HepG2 (cell line): Measurements from ENCODE around the gene ATE1. TPM values are rescaled to one million over a fixed set of nuclear protein-coding genes. Genes with fewer than 3 reads are reported as not detected.

Experiments used
- AHR ChIP-seq: IDR thresholded peaks from 2 replicates; pipeline ENCODE4 v1.6.1; 2018; ENCODE audit warnings: missing genetic modification reagents, missing compliant biosample characterization
- AKAP8 ChIP-seq: sonication (generic); formaldehyde crosslinking; IDR thresholded peaks from 2 replicates; pipeline ENCODE4 v1.5.1; 2020; ENCODE audit warnings: mild to moderate bottlenecking, missing genetic modification reagents
- BCL6 ChIP-seq: IDR thresholded peaks from 2 replicates; pipeline ENCODE4 v1.6.1; 2016; ENCODE audit warnings: missing genetic modification reagents, missing compliant biosample characterization
- CEBPG ChIP-seq: IDR thresholded peaks from 2 replicates; pipeline ENCODE4 v1.6.1; 2016
- DMAP1 ChIP-seq: IDR thresholded peaks from 2 replicates; pipeline ENCODE4 v1.6.1; 2016
- HDAC1 ChIP-seq: sonication (generic); formaldehyde crosslinking; IDR thresholded peaks from 2 replicates; pipeline ENCODE4 v1.5.1; 2020; ENCODE audit warnings: mild to moderate bottlenecking, missing genetic modification reagents
- HMGA1 ChIP-seq: sonication (generic); formaldehyde crosslinking; conservative IDR thresholded peaks from 2 replicates; pipeline ENCODE4 v1.4.0; 2020; ENCODE audit warnings: missing genetic modification reagents
- HNRNPUL1 ChIP-seq: fragments of 200-400 bp; formaldehyde crosslinking; IDR thresholded peaks from 2 replicates; pipeline ENCODE4 v1.6.1; 2017; ENCODE audit warnings: low read depth, mild to moderate bottlenecking, low read length, moderate library complexity
- JUND ChIP-seq: sonication (generic); formaldehyde crosslinking; IDR thresholded peaks from 2 replicates; pipeline ENCODE4 v1.8.0; 2022; ENCODE audit warnings: mild to moderate bottlenecking, missing genetic modification reagents
- KDM5A ChIP-seq: fragments of 200-600 bp; sonication (generic); IDR thresholded peaks from 2 replicates; pipeline ENCODE4 v1.7.0; 2018; ENCODE audit warnings: antibody characterized with exemption, mild to moderate bottlenecking, low read length, borderline replicate concordance
- ONECUT2 ChIP-seq: sonication (generic); formaldehyde crosslinking; IDR thresholded peaks from 2 replicates; pipeline ENCODE4 v1.4.0; 2020; ENCODE audit warnings: missing genetic modification reagents
- PRPF4 ChIP-seq: fragments of 200-400 bp; formaldehyde crosslinking; IDR thresholded peaks from 2 replicates; pipeline ENCODE4 v1.6.1; 2016; ENCODE audit warnings: low read length, low read depth; ENCODE audit not compliant: poor library complexity, severe bottlenecking
- RBM22 ChIP-seq: fragments of 200-400 bp; formaldehyde crosslinking; optimal IDR thresholded peaks from 2 replicates; pipeline ENCODE3; 2017; ENCODE audit warnings: mild to moderate bottlenecking, low read length, moderate library complexity
- SMAD3 ChIP-seq: sonication (generic); formaldehyde crosslinking; IDR thresholded peaks from 2 replicates; pipeline ENCODE4 v1.4.0; 2020; ENCODE audit warnings: missing genetic modification reagents
- TAF1 ChIP-seq: sonication (generic); formaldehyde crosslinking; IDR thresholded peaks from 2 replicates; pipeline ENCODE4 v1.4.0; 2020; ENCODE audit warnings: missing genetic modification reagents
- ZBTB20 ChIP-seq: sonication (generic); formaldehyde crosslinking; IDR thresholded peaks from 2 replicates; pipeline ENCODE4 v1.8.1; 2023; ENCODE audit warnings: missing genetic modification reagents, low read depth, mild to moderate bottlenecking, borderline replicate concordance
- ZBTB8A ChIP-seq: sonication (generic); formaldehyde crosslinking; IDR thresholded peaks from 2 replicates; pipeline ENCODE4 v1.4.0; 2020; ENCODE audit warnings: mild to moderate bottlenecking, low read depth, missing genetic modification reagents, borderline replicate concordance
- ZFP62 ChIP-seq: sonication (generic); formaldehyde crosslinking; IDR thresholded peaks from 2 replicates; pipeline ENCODE4 v1.4.0; 2020; ENCODE audit warnings: missing genetic modification reagents
- ZNF180 ChIP-seq: sonication (generic); formaldehyde crosslinking; IDR thresholded peaks from 2 replicates; pipeline ENCODE4 v1.4.0; 2020; ENCODE audit warnings: low read depth, missing genetic modification reagents, borderline replicate concordance
- ZNF343 ChIP-seq: sonication (generic); formaldehyde crosslinking; IDR thresholded peaks from 2 replicates; pipeline ENCODE4 v1.4.0; 2020; ENCODE audit warnings: mild to moderate bottlenecking, missing genetic modification reagents
- ZNF569 ChIP-seq: sonication (generic); formaldehyde crosslinking; IDR thresholded peaks from 2 replicates; pipeline ENCODE4 v1.5.0; 2020; ENCODE audit warnings: mild to moderate bottlenecking, missing genetic modification reagents, moderate library complexity, borderline replicate concordance
- ZNF572 ChIP-seq: sonication (generic); formaldehyde crosslinking; IDR thresholded peaks from 2 replicates; pipeline ENCODE4 v1.5.1; 2020; ENCODE audit warnings: mild to moderate bottlenecking, missing genetic modification reagents
- ZNF644 ChIP-seq: IDR thresholded peaks from 2 replicates; pipeline ENCODE4 v1.6.1; 2016; ENCODE audit warnings: low read depth
- ZNF766 ChIP-seq: sonication (generic); formaldehyde crosslinking; IDR thresholded peaks from 2 replicates; pipeline ENCODE4 v1.5.0; 2020; ENCODE audit warnings: missing genetic modification reagents, borderline replicate concordance
- polyA plus RNA-seq, 8 experiments: library from polyadenylated mRNA; depleted of rRNA in 3 of 8; stranded (reverse) in 7 of 8; unstranded in 1 of 8; fragments of >200 nt; fragmentation: Illumina TruSeq in 4 of 8; extraction: Trizol in 4 of 8; gene quantifications; 2 replicates each; pipeline versions ENCODE4 v1.2.1 to v1.2.3, GENCODE V29; 2011 to 2016; ENCODE audit warnings: low read depth in 4 of 8, missing spikeins in 1 of 8, mixed read lengths in 1 of 8; ENCODE audit not compliant: insufficient read depth in 1 of 8
- total RNA-seq, 5 experiments: library from RNA; depleted of rRNA; stranded (reverse); fragments of >200 nt; fragmentation: Illumina TruSeq; extraction: Trizol; gene quantifications; 2 replicates each; pipeline ENCODE4 v1.2.3, GENCODE V29; 2016; ENCODE audit warnings: low read depth in 1 of 5
- TF ChIP-seq, protein P1 (sequence below): sonication (generic); formaldehyde crosslinking; IDR thresholded peaks from 2 replicates; pipeline ENCODE4 v1.9.0; 2021; ENCODE audit warnings: missing genetic modification reagents, borderline replicate concordance
- TF ChIP-seq, protein P2 (sequence below): IDR thresholded peaks from 2 replicates; pipeline ENCODE4 v1.6.1; 2016; ENCODE audit warnings: missing genetic modification reagents, missing compliant biosample characterization
- TF ChIP-seq, protein P3 (sequence below): sonication (generic); formaldehyde crosslinking; IDR thresholded peaks from 2 replicates; pipeline ENCODE4 v1.4.0; 2020; ENCODE audit warnings: missing genetic modification reagents; ENCODE audit errors: not compliant biosample characterization
- TF ChIP-seq, protein P4 (sequence below): sonication (generic); formaldehyde crosslinking; IDR thresholded peaks from 2 replicates; pipeline ENCODE4 v1.5.0; 2020; ENCODE audit warnings: mild to moderate bottlenecking, low read depth, missing genetic modification reagents, borderline replicate concordance

The ATE1 gene
- total and polyA plus RNA-seq, 2 of the 13 experiments (the other 11 are each of a cell fraction or from before 2014, with no cell fraction given) = 17.5 to 42.2 TPM

DNA sequence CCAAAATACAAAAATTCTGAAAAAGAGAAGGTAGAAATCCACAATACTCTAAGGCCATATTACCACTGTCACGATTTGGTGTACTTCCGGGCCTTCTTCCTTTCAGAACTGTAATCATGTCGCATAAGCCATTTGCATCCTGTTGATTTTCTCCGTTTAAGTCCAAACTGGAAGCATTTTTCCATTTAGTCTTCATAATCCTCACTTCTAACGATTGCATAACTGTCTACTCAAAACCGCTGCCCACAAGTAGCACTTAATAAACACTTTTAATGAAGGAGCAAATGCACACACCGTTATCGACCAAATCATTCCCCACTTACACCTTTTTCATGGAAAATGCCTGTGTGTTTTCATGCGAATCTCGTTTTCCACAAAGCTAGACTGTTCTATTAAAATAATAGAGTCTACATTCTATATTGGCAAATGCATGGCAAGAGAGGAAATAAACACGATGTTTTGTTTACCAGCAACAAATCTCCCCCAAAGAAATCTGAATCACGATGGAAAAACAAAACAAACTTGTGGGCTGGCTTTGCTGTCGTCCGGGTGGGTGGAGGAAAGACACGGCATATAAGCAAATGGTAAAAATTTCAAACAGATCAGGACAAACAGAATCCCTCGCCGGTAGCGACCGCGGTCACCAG lies 1.0 kb downstream of the ATE1 start (continued):
- TF ChIP-seq HMGA1 (CRISPR knock-in tag) = no peak
- TF ChIP-seq, protein P1, sequence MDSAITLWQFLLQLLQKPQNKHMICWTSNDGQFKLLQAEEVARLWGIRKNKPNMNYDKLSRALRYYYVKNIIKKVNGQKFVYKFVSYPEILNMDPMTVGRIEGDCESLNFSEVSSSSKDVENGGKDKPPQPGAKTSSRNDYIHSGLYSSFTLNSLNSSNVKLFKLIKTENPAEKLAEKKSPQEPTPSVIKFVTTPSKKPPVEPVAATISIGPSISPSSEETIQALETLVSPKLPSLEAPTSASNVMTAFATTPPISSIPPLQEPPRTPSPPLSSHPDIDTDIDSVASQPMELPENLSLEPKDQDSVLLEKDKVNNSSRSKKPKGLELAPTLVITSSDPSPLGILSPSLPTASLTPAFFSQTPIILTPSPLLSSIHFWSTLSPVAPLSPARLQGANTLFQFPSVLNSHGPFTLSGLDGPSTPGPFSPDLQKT (CRISPR knock-in tag) = no peak
- no peak for TF ChIP-seq ZNF180
- TF ChIP-seq PRPF4 = no peak
- no peak for TF ChIP-seq RBM22
- TF ChIP-seq, protein P2, sequence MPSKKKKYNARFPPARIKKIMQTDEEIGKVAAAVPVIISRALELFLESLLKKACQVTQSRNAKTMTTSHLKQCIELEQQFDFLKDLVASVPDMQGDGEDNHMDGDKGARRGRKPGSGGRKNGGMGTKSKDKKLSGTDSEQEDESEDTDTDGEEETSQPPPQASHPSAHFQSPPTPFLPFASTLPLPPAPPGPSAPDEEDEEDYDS = peak; percentile 64; the same call in 1 of the 2 replicates
- no peak for TF ChIP-seq BCL6 (CRISPR knock-in tag)
- TF ChIP-seq, protein P3, sequence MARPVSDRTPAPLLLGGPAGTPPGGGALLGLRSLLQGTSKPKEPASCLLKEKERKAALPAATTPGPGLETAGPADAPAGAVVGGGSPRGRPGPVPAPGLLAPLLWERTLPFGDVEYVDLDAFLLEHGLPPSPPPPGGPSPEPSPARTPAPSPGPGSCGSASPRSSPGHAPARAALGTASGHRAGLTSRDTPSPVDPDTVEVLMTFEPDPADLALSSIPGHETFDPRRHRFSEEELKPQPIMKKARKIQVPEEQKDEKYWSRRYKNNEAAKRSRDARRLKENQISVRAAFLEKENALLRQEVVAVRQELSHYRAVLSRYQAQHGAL = no peak
- no peak for TF ChIP-seq HDAC1 (CRISPR knock-in tag)
- 0 out of 2 replicates have a peak, but pooled peaks have one; percentile 16 for TF ChIP-seq DMAP1
- TF ChIP-seq AKAP8 (CRISPR knock-in tag) = no peak
- no peak for TF ChIP-seq ZFP62 (CRISPR knock-in tag)
- TF ChIP-seq ZNF644 (CRISPR knock-in tag) = 0 out of 2 replicates have a peak, but pooled peaks have one; percentile 16
- TF ChIP-seq JUND = no peak
- no peak for TF ChIP-seq TAF1 (CRISPR knock-in tag)
- TF ChIP-seq ONECUT2 (CRISPR knock-in tag) = 0 out of 2 replicates have a peak, but pooled peaks have one; percentile 30
- TF ChIP-seq KDM5A = no peak
- no peak for TF ChIP-seq HNRNPUL1
- no peak for TF ChIP-seq ZNF766
- TF ChIP-seq ZNF572 (CRISPR knock-in tag) = no peak
- TF ChIP-seq SMAD3 (CRISPR knock-in tag) = peak; percentile 13; the same call in 1 of the 2 replicates
- TF ChIP-seq ZNF343 = 0 out of 2 replicates have a peak, but pooled peaks have one; percentile 32
- no peak; the same call in 1 of the 2 replicates for TF ChIP-seq ZBTB8A (CRISPR knock-in tag)
- no peak for TF ChIP-seq ZBTB20 (CRISPR knock-in tag)
- TF ChIP-seq ZNF569 = no peak
- no peak for TF ChIP-seq AHR (CRISPR knock-in tag)
- peak; percentile 22; the same call in 1 of the 2 replicates for TF ChIP-seq CEBPG
- TF ChIP-seq, protein P4, sequence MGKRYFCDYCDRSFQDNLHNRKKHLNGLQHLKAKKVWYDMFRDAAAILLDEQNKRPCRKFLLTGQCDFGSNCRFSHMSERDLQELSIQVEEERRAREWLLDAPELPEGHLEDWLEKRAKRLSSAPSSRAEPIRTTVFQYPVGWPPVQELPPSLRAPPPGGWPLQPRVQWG (CRISPR knock-in tag) = no peak
